Activated effector memory CD4-positive, alpha-beta T cell treated with Interleukin-2 at 50 U/mL for 16 hours (primary cell): Measurements from ENCODE around the gene SNCB.

ENCODE experiments used
- DNase-seq: peaks from one replicate; pipeline ENCODE4 v3.0.0-alpha.2; 2020

The SNCB gene

DNA sequence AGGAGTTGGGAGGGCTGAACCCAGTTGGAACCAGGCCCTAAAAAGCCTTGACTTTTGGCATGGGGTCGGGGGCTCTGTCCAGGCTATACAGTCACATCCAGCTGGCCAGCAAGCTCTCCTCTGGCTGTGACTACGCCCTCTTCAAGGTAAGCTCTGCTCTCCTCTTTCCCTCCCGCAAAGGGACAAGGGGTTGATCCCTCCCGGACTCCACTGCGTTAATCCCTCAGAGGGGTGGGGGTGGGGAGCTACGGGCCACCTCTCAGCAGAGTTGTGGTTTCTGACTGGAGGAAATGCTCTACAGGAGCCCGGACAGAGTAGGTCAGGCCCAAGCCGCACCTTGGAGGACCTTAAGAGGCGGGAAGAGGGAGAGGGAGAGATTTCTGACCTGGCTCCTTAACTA lies 14.0 kb upstream of the SNCB start:
- DNase-seq, result no peak

DNA sequence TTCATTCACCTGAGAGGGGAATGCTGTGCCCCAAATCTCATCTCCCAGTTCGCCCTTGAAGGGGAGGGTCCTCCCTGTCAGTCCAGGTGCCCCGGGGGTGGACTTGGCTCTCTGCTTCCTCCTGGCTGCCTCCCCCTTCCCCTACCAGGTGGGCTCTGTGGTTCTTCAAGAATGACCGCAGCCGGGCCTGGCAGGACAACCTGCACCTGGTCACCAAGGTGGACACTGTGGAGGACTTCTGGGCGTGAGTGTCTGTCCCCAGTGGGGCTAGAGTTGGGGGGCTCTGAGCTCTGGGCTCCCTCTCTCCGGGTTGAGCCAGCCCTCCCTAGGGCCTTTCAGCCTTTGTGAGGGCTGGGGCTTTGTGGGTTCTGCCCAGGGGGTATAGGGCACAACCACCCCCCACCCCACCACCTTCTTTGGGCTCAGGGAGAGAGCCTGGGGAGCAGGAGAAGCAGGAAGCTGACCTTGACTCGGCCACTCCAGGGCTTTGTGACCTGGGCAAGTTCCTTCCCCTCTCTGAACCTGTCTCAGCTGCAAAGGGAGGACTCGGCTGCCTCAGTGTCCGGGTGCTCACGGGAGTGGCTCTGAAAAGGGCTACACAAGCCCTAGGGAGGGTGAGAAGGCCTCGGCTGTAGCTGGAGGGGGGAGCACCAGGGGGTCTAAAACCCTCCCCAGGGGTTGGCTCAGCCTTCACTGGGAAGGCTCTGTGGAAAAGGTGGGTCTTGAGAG lies 13.3 kb upstream of the SNCB start:
- DNase-seq, result no peak

GRCh38 chr5:176642675-176643490 lies 12.5 kb upstream of the SNCB start:
- no peak for DNase-seq

DNA sequence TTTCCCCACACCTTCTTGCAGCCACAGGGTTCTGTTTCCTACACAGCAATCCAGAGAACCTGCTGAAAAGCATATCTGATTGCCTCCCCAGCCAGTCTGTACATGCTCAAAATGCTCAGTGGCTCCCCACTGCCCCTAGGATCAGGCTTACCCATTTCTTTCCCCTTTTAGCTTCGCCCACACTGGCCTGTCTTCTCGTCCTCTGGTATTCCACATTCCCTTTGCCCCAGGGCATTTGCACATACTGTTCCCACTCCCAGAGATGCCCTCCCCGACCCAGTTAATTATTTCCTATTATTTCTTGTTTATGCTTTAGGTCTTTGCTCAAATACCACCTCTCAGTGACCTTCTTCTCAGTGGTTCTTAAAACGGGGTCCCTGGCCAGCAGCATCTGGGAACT lies 10.3 kb upstream of the SNCB start:
- no peak for DNase-seq

DNA sequence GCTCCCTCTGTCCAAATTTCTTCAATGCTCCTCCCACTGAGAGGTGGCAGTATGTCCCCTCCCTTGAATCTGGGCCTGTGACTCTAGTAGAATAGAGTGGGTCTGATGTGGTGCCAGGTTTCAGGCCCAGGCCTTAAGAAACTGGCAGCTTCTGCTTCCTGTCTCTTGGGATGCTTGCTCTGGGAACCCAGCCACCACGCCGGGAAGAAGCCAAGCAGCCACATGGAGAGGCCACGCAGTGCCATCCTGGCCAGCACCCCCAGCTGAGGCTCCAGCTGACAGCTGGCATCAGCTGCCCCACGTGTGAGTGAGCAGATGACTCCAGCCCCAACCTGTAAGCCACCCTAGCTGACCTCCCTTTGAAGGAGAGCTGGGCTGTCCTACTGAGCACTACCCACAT lies 9.6 kb upstream of the SNCB start:
- no peak for DNase-seq

DNA sequence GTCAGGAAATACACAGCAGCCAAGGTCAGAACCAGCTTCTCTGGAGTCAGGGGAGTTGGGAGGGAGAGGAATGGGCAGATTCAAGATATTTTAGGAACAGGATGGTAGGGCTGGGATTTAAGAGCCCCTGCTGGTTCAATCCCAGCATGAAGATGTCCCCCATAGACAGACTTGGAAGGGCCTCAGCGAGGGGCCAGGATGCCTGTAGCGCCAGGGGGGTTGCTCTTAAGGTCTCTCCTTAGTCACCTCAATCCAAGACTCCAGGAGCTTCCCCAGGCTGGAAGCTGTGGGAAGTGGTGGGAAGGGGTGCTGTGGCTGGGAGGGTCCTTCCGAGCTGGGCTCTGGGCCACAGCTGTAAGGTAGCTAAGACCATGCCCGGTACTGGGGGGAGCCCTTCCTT lies 8.9 kb upstream of the SNCB start:
- DNase-seq, result no peak

DNA sequence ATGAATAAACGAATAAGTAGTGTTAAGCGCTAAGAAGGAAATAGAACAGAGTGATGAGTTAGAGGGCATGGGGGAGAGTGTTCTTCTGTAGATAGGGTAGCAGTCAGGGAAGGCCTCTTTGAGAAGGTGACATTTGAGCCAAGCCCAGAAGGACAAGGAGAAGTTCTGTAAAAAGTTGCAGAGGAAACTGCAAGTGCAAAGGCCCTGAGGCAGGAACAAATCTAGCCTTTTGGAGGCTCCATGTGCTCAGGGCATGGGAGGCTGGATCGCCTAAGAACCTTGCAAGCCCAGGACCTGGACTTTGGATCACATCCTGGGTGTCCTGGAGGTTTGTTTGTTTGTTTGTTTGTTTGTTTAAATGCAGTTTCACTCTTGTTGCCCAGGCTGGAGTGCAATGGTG lies 8.1 kb upstream of the SNCB start:
- DNase-seq, result no peak

DNA sequence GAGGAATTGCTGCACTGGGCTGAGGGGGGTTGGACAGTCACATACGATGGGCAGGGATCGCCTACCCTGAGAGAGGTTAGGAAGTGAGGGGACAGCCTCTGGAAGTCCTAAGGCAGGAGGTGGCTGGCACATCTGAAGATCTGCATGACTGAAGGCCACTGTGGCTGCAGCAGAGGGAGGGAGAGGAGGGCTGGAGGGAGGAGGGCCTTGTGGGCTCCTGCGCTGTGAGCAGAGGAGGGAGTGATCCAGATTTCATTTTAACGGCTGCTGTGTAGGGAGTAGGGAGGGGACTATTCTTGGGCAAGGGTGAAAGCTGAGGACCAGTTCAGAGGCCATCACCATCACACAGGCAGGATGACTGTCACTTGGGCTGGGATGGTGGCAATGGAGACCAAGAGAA lies 7.2 kb upstream of the SNCB start:
- no peak for DNase-seq

DNA sequence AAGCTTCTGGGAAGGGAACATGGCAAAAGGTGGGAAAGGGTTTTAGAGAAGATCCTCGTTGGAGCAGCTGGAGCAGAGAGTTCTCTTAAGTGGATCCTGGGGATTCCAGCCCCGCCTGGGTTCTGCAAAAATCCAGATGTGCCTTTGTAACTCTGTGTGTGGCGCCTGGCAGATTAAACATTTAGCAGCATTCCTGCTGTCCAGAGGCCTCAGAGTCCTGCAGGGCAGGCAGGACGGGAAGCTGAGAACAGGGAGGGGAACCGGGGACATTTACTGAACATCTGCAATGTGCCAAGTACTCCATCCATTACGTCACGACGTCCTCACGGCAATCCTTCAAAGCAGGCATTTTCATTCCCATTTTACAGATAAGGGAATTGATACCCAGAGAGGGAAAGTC lies 6.1 kb upstream of the SNCB start:
- no peak for DNase-seq

DNA sequence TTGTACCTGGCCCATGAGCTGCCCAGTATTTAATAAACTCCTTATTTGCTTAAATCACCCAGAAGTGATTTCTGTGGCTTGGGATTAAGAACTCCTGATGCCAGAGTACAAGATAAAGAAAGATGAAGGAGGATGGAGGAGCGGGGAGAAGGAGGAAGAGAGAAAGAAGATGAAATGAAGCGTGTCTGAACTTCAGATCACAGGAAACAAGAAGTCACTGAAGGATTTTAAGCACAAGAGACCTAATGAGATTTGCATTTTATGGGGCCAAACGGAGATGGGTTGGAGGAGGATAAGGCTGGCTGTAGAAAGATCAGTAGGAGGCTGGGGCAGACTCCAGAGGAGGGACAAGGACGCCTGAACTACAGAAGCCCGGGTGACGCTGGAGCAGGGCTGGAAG lies 3.3 kb upstream of the SNCB start:
- no peak for DNase-seq

GRCh38 chr5:176632745-176633144 lies 2.4 kb upstream of the SNCB start:
- DNase-seq, result no peak

- no peak for DNase-seq
Measured at GRCh38 chr5:176631383-176632200, 1.3 kb upstream of the SNCB start.

- DNase-seq, result no peak
Measured at GRCh38 chr5:176630681-176631222, 418 bp upstream of the SNCB start.

DNA sequence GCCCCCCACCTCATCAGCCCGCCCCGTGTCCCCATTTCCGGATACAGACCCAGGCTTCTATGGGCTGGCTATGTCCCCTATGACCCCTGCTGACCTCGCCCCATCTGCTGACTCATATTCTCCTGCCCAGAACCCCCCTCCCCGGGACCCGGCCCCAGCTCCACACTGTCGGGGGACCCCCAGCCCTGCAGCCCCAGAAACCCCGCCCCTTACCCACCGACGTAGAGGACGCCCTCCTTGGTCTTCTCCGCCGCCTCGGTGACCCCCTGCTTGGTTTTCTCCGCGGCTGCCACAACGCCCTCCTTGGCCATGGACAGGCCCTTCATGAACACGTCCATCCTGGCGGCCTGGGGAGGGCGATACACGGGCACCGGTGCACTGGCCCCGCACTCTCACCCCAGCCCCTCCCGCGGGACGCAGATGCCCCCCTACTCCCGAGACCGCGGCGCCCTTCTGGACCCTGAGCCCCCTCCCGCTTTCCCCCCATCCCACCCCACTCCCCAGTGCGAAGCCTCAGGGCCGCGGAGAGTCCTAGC lies 949 bp downstream of the SNCB start:
- DNase-seq, result no peak

- DNase-seq, result no peak
Measured at GRCh38 chr5:176628406-176629228, 1.7 kb downstream of the SNCB start.

GRCh38 chr5:176627582-176627981 lies 2.8 kb downstream of the SNCB start:
- no peak for DNase-seq

DNA sequence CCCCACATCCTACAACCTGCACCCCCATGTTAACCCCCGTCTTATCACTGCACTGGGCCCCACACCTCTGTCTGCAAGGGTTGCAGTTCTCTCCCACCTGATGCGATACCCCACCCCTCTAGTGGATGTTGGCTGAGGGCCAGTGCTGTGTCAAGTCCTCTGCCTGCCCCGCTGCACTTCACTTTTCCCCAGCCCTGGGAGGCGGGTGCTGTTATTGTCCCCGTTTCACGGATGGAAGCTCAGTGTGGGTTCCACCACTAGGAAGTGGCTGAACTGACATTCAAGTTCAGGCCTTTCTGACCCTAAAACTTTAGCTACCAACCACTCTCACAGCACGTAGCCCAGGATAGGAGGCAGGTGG lies 3.5 kb downstream of the SNCB start:
- DNase-seq, result no peak

GRCh38 chr5:176625966-176626875 lies 4.1 kb downstream of the SNCB start:
- DNase-seq, result no peak

DNA sequence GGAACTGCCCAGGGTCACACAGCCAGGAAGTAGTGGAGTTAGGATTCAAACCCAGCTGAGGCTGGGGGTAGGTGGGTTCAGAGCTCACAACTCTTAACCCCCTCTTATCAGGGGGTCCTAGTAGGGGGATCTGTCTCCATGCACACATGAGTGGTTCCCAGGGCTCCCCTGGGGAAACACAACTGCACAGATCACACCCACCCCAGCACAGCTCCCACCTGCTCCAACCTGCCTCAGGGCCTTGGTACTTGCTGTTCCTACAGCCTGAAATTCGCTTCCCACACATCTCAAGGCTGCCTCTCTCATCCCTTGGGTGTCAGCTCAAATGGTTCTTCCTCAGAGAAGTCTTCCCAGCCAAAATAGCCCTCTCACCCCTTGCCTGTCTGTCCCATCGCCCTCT lies 4.8 kb downstream of the SNCB start:
- no peak for DNase-seq

GRCh38 chr5:176624938-176625337 lies 5.4 kb downstream of the SNCB start:
- DNase-seq, result no peak

GRCh38 chr5:176624142-176624541 lies 6.2 kb downstream of the SNCB start:
- DNase-seq, result no peak
